K562 (cell line): ENCODE results near the gene TMEM170A. TPM values are rescaled to one million over a fixed set of nuclear protein-coding genes. Genes with fewer than 3 reads are reported as not detected.

Source experiments
- ATAC-seq: fragments of 200-7000 bp; cut with Tn5 transposase; 3 replicates; pipeline ENCODE4 v1.9.1; 2020; ENCODE audit warnings: moderate library complexity
- BruUV-seq: library from RNA; stranded (reverse); fragments of 400-500 nt; replicated peaks from 2 replicates; lab custom pipeline; 2021; lab: Mats Ljungman, UMichigan
- CTCF ChIA-PET: fragments of 300-600 bp; formaldehyde crosslinking; extraction: SDS; loops from one replicate; lab custom pipeline; 2021; ENCODE audit warnings: low intra/inter-chr PET ratio; lab: Yijun Ruan, JAX
- POLR2A ChIA-PET: fragments of 300-600, 350-650 bp; sonication (Branson Sonifier 250); formaldehyde crosslinking; extraction: SDS; loops from one replicate; lab custom pipeline; 2021; ENCODE audit warnings: antibody characterized with exemption, inconsistent platforms; lab: Yijun Ruan, JAX
- DNase-seq, 4 experiments: peaks; one replicate each; pipeline versions ENCODE4 v3.0.0 to v3.0.0-alpha.2; 2011 to 2018; ENCODE audit warnings: low spot score in 3 of 4, mixed read lengths in 3 of 4; ENCODE audit errors: extremely low read depth in 1 of 4
- FAIRE-seq: peaks from 2 replicates; lab custom pipeline; 2011; peaks lifted over from hg19 to GRCh38; lab: Jason Lieb, UNC
- H2AFZ ChIP-seq: 2 replicates; pipeline ENCODE4 v1.6.0; 2011; ENCODE audit warnings: low read depth, low read length, control low read depth, inconsistent platforms
- H3K27ac ChIP-seq: fragments of 200-600 bp; 3 replicates; pipeline ENCODE4 v1.8.0; 2011; ENCODE audit warnings: low read depth, mild to moderate bottlenecking, control low read depth, inconsistent platforms, low read length, moderate library complexity, mixed read lengths; ENCODE audit errors: extremely low read depth
- H3K27me3 ChIP-seq, 2 experiments: fragments of 300-600 bp in 1 of 2; 2 replicates in 1 of 2; 3 replicates in 1 of 2; pipeline versions ENCODE4 v1.6.0 to v1.8.0; 2011; ENCODE audit warnings: inconsistent platforms in 2 of 2, low read length in 2 of 2, mild to moderate bottlenecking in 1 of 2, mixed read lengths in 1 of 2, moderate library complexity in 1 of 2; ENCODE audit not compliant: control insufficient read depth in 2 of 2, insufficient read depth in 2 of 2
- H3K36me3 ChIP-seq: fragments of 300-600 bp; 3 replicates; pipeline ENCODE4 v1.8.0; 2011; ENCODE audit warnings: mild to moderate bottlenecking, low read length, inconsistent platforms; ENCODE audit not compliant: control insufficient read depth, insufficient read depth
- H3K4me1 ChIP-seq, 2 experiments: fragments of 200-600 bp in 1 of 2; replicated peaks in 1 of 2; 2 replicates in 1 of 2; 3 replicates in 1 of 2; pipeline versions ENCODE4 v1.5.1 to v1.8.0; 2011; ENCODE audit warnings: inconsistent platforms in 2 of 2, low read length in 2 of 2, mild to moderate bottlenecking in 1 of 2, mixed read lengths in 1 of 2, moderate library complexity in 1 of 2; ENCODE audit not compliant: control insufficient read depth in 2 of 2, insufficient read depth in 2 of 2
- H3K4me2 ChIP-seq: 2 replicates; pipeline ENCODE4 v1.6.1; 2011; ENCODE audit warnings: low read length, control low read depth, inconsistent platforms, mixed read lengths; ENCODE audit not compliant: insufficient read depth
- H3K4me3 ChIP-seq: fragments of 200-600 bp; sonication (generic), shearing (Covaris generic); 2 replicates; pipeline ENCODE4 v1.5.1; 2016; ENCODE audit warnings: control low read depth, inconsistent platforms
- H3K79me2 ChIP-seq: fragments of 200-600 bp; 3 replicates; pipeline ENCODE4 v1.8.0; 2011; ENCODE audit warnings: low read length, inconsistent platforms; ENCODE audit not compliant: control insufficient read depth, insufficient read depth
- H3K9ac ChIP-seq, 2 experiments: 2 replicates each; pipeline versions ENCODE4 v1.6.0 to v1.6.1; 2011; ENCODE audit warnings: low read depth in 2 of 2, low read length in 2 of 2, control low read depth in 1 of 2, inconsistent platforms in 1 of 2, mild to moderate bottlenecking in 1 of 2, mixed read lengths in 1 of 2; ENCODE audit not compliant: insufficient read depth in 1 of 2
- H3K9me1 ChIP-seq: one replicate; pipeline ENCODE4 v1.6.0; 2011; ENCODE audit warnings: inconsistent platforms, mild to moderate bottlenecking, low read length, moderate library complexity; ENCODE audit not compliant: control insufficient read depth, insufficient read depth
- H3K9me3 ChIP-seq: replicated peaks from 2 replicates; pipeline ENCODE4 v1.5.1; 2011; ENCODE audit warnings: low read depth, low read length, inconsistent platforms; ENCODE audit not compliant: control insufficient read depth, insufficient read depth
- H4K20me1 ChIP-seq: replicated peaks from 2 replicates; pipeline ENCODE4 v1.6.1; 2011; ENCODE audit warnings: low read length, inconsistent platforms, mixed read lengths; ENCODE audit not compliant: control insufficient read depth, insufficient read depth
- CREB5 ChIP-seq: fragments of 250-450 bp; sonication (Bioruptor Pico); IDR thresholded peaks from 2 replicates; pipeline ENCODE4 v1.5.0; 2020; ENCODE audit warnings: mild to moderate bottlenecking
- FOXA1 ChIP-seq: fragments of 450-650 bp; IDR thresholded peaks from 2 replicates; pipeline ENCODE4 v1.6.1; 2016; ENCODE audit warnings: mild to moderate bottlenecking, borderline replicate concordance
- HINFP ChIP-seq: fragments of 450-650 bp; conservative IDR thresholded peaks from 2 replicates; pipeline ENCODE4 v1.6.1; 2016; ENCODE audit warnings: missing genetic modification characterization, low read depth, mild to moderate bottlenecking, control low read depth, missing compliant biosample characterization
- NFE2L1 ChIP-seq: fragments of 450-650 bp; IDR thresholded peaks from 2 replicates; pipeline ENCODE4 v1.6.1; 2016; ENCODE audit warnings: missing genetic modification characterization, low read depth, mild to moderate bottlenecking, missing compliant biosample characterization, moderate library complexity, borderline replicate concordance
- TCF7L2 ChIP-seq: fragments of 150-350 bp; IDR thresholded peaks from 2 replicates; pipeline ENCODE4 v1.6.1; 2016; ENCODE audit warnings: low read depth, mild to moderate bottlenecking, low read length, moderate library complexity
- ZKSCAN8 ChIP-seq: fragments of 200-800 bp; sonication (Bioruptor generic); IDR thresholded peaks from 2 replicates; pipeline ENCODE4 v1.6.1; 2016; ENCODE audit warnings: missing genetic modification characterization, missing compliant biosample characterization
- ZNF511 ChIP-seq: sonication (generic); formaldehyde crosslinking; IDR thresholded peaks from 2 replicates; pipeline ENCODE4 v1.8.0; 2022; ENCODE audit warnings: mild to moderate bottlenecking, missing genetic modification reagents
- ZNF77 ChIP-seq: fragments of 250-450 bp; sonication (Bioruptor Pico); IDR thresholded peaks from 2 replicates; pipeline ENCODE4 v1.5.0; 2020
- WGBS: fragments of 100-300 bp; shearing (Covaris generic); methylation state at CpG from one replicate; pipeline ENCODE4 v1.1.6; 2016; ENCODE audit warnings: low coverage, mixed read lengths; ENCODE audit not compliant: insufficient coverage; ENCODE audit errors: missing lambda C conversion rate; 5-methylcytosine and 5-hydroxymethylcytosine counted together
- in situ Hi-C: fragments of 300-500 bp; cut with MboI; formaldehyde crosslinking; loops from 4 replicates; pipeline ENCODE4 v1.15.0; 2018; ENCODE audit warnings: inconsistent platforms, mixed read lengths
- intact Hi-C: fragments of 100-400 bp; cut with micrococcal nuclease; formaldehyde crosslinking; loops from 2 replicates; pipeline ENCODE4 v1.14.2; 2022
- polyA plus RNA-seq, 8 experiments: library from polyadenylated mRNA; depleted of rRNA in 4 of 8; stranded (reverse) in 5 of 8; unstranded in 3 of 8; fragments of >200 nt; fragmentation: Nextera tagmentation in 2 of 8; fragmentation: Illumina TruSeq in 1 of 8; extraction: Ambion mirVana in 2 of 8; extraction: Trizol in 1 of 8; gene quantifications; 2 replicates each; pipeline versions ENCODE4 v1.2.1 to v1.2.3, GENCODE V29; 2011 to 2014; ENCODE audit warnings: inconsistent platforms in 1 of 8, missing spikeins in 1 of 8
- total RNA-seq, 7 experiments: library from RNA; depleted of rRNA in 6 of 7; stranded (reverse); fragments of >200 nt in 6 of 7; fragmentation: Illumina TruSeq in 2 of 7; extraction: Trizol in 2 of 7; gene quantifications; 2 replicates each; pipeline versions ENCODE4 v1.2.1 to v1.2.3, GENCODE V29; 2011 to 2021; ENCODE audit warnings: low replicate concordance in 1 of 7

Gene TMEM170A
- total and polyA plus RNA-seq, 9 of the 15 experiments (the other 6 are each of a cell fraction or from before 2014, with no cell fraction given), result 6.1 to 30.2 (median 15.0) TPM

- TF ChIP-seq NFE2L1 (tag), result no peak
- TF ChIP-seq HINFP (tag), result no peak
- TF ChIP-seq CREB5, result no peak
- no peak for TF ChIP-seq FOXA1
- no peak for TF ChIP-seq ZKSCAN8
- TF ChIP-seq ZNF77 (CRISPR knock-in tag), result no peak
- no peak for TF ChIP-seq TCF7L2
Measured at GRCh38 chr16:75503801-75504200, 39.3 kb upstream of the TMEM170A start (continued).

GRCh38 chr16:75502916-75503605 is 38.6 kb upstream of the TMEM170A start:
- Histone ChIP-seq H4K20me1 (no peaks in the 10 kb centered on the region), H2AFZ (no peak overlapping the region), H3K27ac (no peak overlapping the region), H3K27me3 (peaks cover 5 to 20% of the 10 kb centered on the region in 2 experiments; a peak in 4 of 5 replicates), H3K79me2 (no peaks in the 10 kb centered on the region), H3K4me2 (no peak overlapping the region), H3K9ac (no peak overlapping the region), H3K4me3 (no peak overlapping the region), H3K4me1 (no peaks in the 10 kb centered on the region), H3K9me1 (no peaks in the 10 kb centered on the region), H3K36me3 (no peaks in the 10 kb centered on the region), H3K9me3 (no peaks in the 10 kb centered on the region)
- in situ Hi-C loops, result no loop called here
- intact Hi-C loops, result no loop called here
- WGBS, result 17% methylated on average over 4 of the region's 4 CpGs
- BruUV-seq, result no TSS peak
- DNase-seq, result no peak
- FAIRE-seq, result no peak
- ATAC-seq, result no peak
- ChIA-PET CTCF (no interaction called here), POLR2A (interaction anchor here (0.5 kb wide), 1 partner anchor 9 kb away, joined by 3 read pairs; no protein-coding TSS in a partner anchor)
- TF ChIP-seq ZNF511, result no peak
